DMS153 treated with DMSO at 0.1 percent for 48 hours (cell line): ENCODE measurements around the gene RFTN1.

Experiments
- DNase-seq: peaks from one replicate; lab custom pipeline; 2025; ENCODE audit not compliant: unreplicated experiment; lab: John Stamatoyannopoulos, UW

RFTN1 gene

GRCh38 chr3:16487511-16488175 is 25.9 kb downstream of the RFTN1 start:
- no peak for DNase-seq

- no peak for DNase-seq
These were observed 26.5 kb downstream of the RFTN1 start for GRCh38 chr3:16486951-16487480.

- no peak for DNase-seq
These were observed 27.3 kb downstream of the RFTN1 start for GRCh38 chr3:16486201-16486600.

- DNase-seq: no peak
These were observed 28.0 kb downstream of the RFTN1 start for GRCh38 chr3:16485395-16485992.

- DNase-seq: no peak
These were observed 28.5 kb downstream of the RFTN1 start for GRCh38 chr3:16484984-16485383.

- DNase-seq: no peak
These were observed 29.3 kb downstream of the RFTN1 start for GRCh38 chr3:16484216-16484615.

- DNase-seq: peak; percentile 41
These were observed 30.5 kb downstream of the RFTN1 start for GRCh38 chr3:16482770-16483531.

GRCh38 chr3:16482194-16482769 is 31.2 kb downstream of the RFTN1 start:
- DNase-seq: no peak

GRCh38 chr3:16481546-16481897 is 32.0 kb downstream of the RFTN1 start:
- no peak for DNase-seq

GRCh38 chr3:16480861-16481545 is 32.5 kb downstream of the RFTN1 start:
- DNase-seq: no peak

- DNase-seq: no peak
These were observed 35.0 kb downstream of the RFTN1 start for GRCh38 chr3:16478516-16478915.

GRCh38 chr3:16477521-16477920 is 36.0 kb downstream of the RFTN1 start:
- no peak for DNase-seq

GRCh38 chr3:16477056-16477455 is 36.4 kb downstream of the RFTN1 start:
- DNase-seq: no peak

GRCh38 chr3:16476636-16477035 is 36.9 kb downstream of the RFTN1 start:
- no peak for DNase-seq

- DNase-seq: no peak
These were observed 37.7 kb downstream of the RFTN1 start for GRCh38 chr3:16475766-16476165.

- no peak for DNase-seq
These were observed 38.6 kb downstream of the RFTN1 start for GRCh38 chr3:16474920-16475319.

GRCh38 chr3:16474216-16474615 is 39.3 kb downstream of the RFTN1 start:
- no peak for DNase-seq

GRCh38 chr3:16472593-16472992 is 40.9 kb downstream of the RFTN1 start:
- DNase-seq: no peak

GRCh38 chr3:16471897-16472296 is 41.6 kb downstream of the RFTN1 start:
- DNase-seq: no peak

- DNase-seq: no peak
These were observed 42.9 kb downstream of the RFTN1 start for GRCh38 chr3:16470590-16470989.
